HepG2 (cell line): ENCODE results near the gene ZIM2. TPM values are rescaled to one million over a fixed set of nuclear protein-coding genes. Genes with fewer than 3 reads are reported as not detected.

Experiments used
- ATAC-seq: fragments of 200-7000 bp; cut with Tn5 transposase; 3 replicates; pipeline ENCODE4 v1.9.1; 2020; ENCODE audit warnings: mild to moderate bottlenecking, moderate library complexity
- BruUV-seq: library from RNA; stranded (reverse); fragments of 400-500 nt; replicated peaks from 2 replicates; lab custom pipeline; 2021; lab: Mats Ljungman, UMichigan
- CTCF ChIA-PET: fragments of 300-600 bp; formaldehyde crosslinking; extraction: SDS; loops from one replicate; lab custom pipeline; 2021; ENCODE audit warnings: low total read pairs, inconsistent platforms, low intra/inter-chr PET ratio; lab: Yijun Ruan, JAX
- POLR2A ChIA-PET: fragments of 350-600 bp; sonication (Branson Sonifier 250); formaldehyde crosslinking; loops from one replicate; lab custom pipeline; 2020; ENCODE audit warnings: antibody characterized with exemption, inconsistent platforms; lab: Yijun Ruan, JAX
- DNase-seq: peaks from one replicate; pipeline ENCODE4 v3.0.0-alpha.2; 2015; ENCODE audit warnings: low spot score
- FAIRE-seq: peaks from 3 replicates; lab custom pipeline; 2011; peaks lifted over from hg19 to GRCh38; lab: Jason Lieb, UNC
- H2AFZ ChIP-seq: one replicate; pipeline ENCODE4 v1.6.1; 2011; ENCODE audit warnings: low read length, inconsistent platforms
- H3K27ac ChIP-seq: fragments of 300-600 bp; 3 replicates; pipeline ENCODE4 v1.8.0; 2011; ENCODE audit warnings: mixed run types, mild to moderate bottlenecking, mixed read lengths, low read length, inconsistent platforms; ENCODE audit not compliant: insufficient read depth; ENCODE audit errors: extremely low read length
- H3K27me3 ChIP-seq, 2 experiments: fragments of 200-600 bp in 1 of 2; 2 replicates in 1 of 2; 3 replicates in 1 of 2; pipeline versions ENCODE4 v1.6.0 to v1.8.0; 2011; ENCODE audit warnings: low read length in 2 of 2, mild to moderate bottlenecking in 2 of 2, moderate library complexity in 2 of 2, inconsistent platforms in 1 of 2; ENCODE audit not compliant: insufficient read depth in 2 of 2, control insufficient read depth in 1 of 2
- H3K36me3 ChIP-seq, 2 experiments: fragments of 200-600 bp in 1 of 2; replicated peaks in 1 of 2; 2 replicates in 1 of 2; 3 replicates in 1 of 2; pipeline versions ENCODE4 v1.5.1 to v1.8.0; 2011; ENCODE audit warnings: low read length in 2 of 2, inconsistent platforms in 1 of 2; ENCODE audit not compliant: insufficient read depth in 2 of 2, control insufficient read depth in 1 of 2
- H3K4me1 ChIP-seq: 2 replicates; pipeline ENCODE4 v1.5.1; 2012; ENCODE audit warnings: low read length, inconsistent platforms; ENCODE audit not compliant: insufficient read depth
- H3K4me2 ChIP-seq: 2 replicates; pipeline ENCODE4 v1.6.0; 2011; ENCODE audit warnings: low read depth, low read length, inconsistent platforms
- H3K4me3 ChIP-seq, 3 experiments: fragments of 200-600 bp in 1 of 3; sonication (generic), shearing (Covaris generic) in 1 of 3; replicated peaks in 1 of 3; 2 replicates each; pipeline ENCODE4 v1.5.1; 2011 to 2016; ENCODE audit warnings: low read length in 3 of 3, inconsistent platforms in 2 of 3, low read depth in 2 of 3, mild to moderate bottlenecking in 2 of 3, control low read depth in 1 of 3, mixed read lengths in 1 of 3; ENCODE audit not compliant: insufficient read depth in 1 of 3
- H3K79me2 ChIP-seq: one replicate; pipeline ENCODE4 v1.6.1; 2011; ENCODE audit warnings: low read length, inconsistent platforms; ENCODE audit not compliant: insufficient read depth
- H3K9ac ChIP-seq: 2 replicates; pipeline ENCODE4 v1.6.0; 2011; ENCODE audit warnings: mild to moderate bottlenecking, low read depth, low read length, inconsistent platforms; ENCODE audit not compliant: insufficient read depth
- H3K9me3 ChIP-seq: 2 replicates; pipeline ENCODE4 v1.5.1; 2012; ENCODE audit warnings: mild to moderate bottlenecking, low read length
- H4K20me1 ChIP-seq: 2 replicates; pipeline ENCODE4 v1.6.0; 2011; ENCODE audit warnings: inconsistent platforms, mild to moderate bottlenecking, low read length, moderate library complexity; ENCODE audit not compliant: insufficient read depth
- CENPT ChIP-seq: sonication (generic); formaldehyde crosslinking; IDR thresholded peaks from 2 replicates; pipeline ENCODE4 v1.8.0; 2022; ENCODE audit warnings: low read depth, mild to moderate bottlenecking, moderate library complexity, missing genetic modification reagents
- FOXJ3 ChIP-seq: sonication (generic); formaldehyde crosslinking; IDR thresholded peaks from 2 replicates; pipeline ENCODE4 v1.4.0; 2020; ENCODE audit warnings: missing genetic modification reagents, mild to moderate bottlenecking, borderline replicate concordance
- KLF11 ChIP-seq: IDR thresholded peaks from 2 replicates; pipeline ENCODE4 v1.6.1; 2016; ENCODE audit warnings: missing compliant biosample characterization
- MAFF ChIP-seq: IDR thresholded peaks from 2 replicates; pipeline ENCODE4 v1.6.1; 2011; ENCODE audit warnings: low read depth, low read length, improper control_type of control experiment
- NAIF1 ChIP-seq: sonication (generic); formaldehyde crosslinking; IDR thresholded peaks from 2 replicates; pipeline ENCODE4 v1.5.0; 2020; ENCODE audit warnings: mild to moderate bottlenecking, missing genetic modification reagents, borderline replicate concordance
- POLR2AphosphoS5 ChIP-seq: IDR thresholded peaks from 2 replicates; pipeline ENCODE4 v1.6.1; 2012; ENCODE audit warnings: low read depth, low read length
- RXRA ChIP-seq: sonication (generic); formaldehyde crosslinking; IDR thresholded peaks from 2 replicates; pipeline ENCODE4 v1.5.1; 2020; ENCODE audit warnings: missing genetic modification reagents
- SOX5 ChIP-seq: IDR thresholded peaks from 2 replicates; pipeline ENCODE4 v1.6.1; 2016; ENCODE audit warnings: borderline replicate concordance
- TCF12 ChIP-seq, 2 experiments: fragments of 450-650 bp in 1 of 2; sonication (generic) in 1 of 2; formaldehyde crosslinking in 1 of 2; IDR thresholded peaks; 2 replicates each; pipeline versions ENCODE4 v1.6.1 to v1.8.0; 2017 to 2022; ENCODE audit warnings: antibody characterized with exemption in 1 of 2, mild to moderate bottlenecking in 1 of 2, missing genetic modification reagents in 1 of 2, moderate library complexity in 1 of 2
- TIGD3 ChIP-seq: sonication (generic); formaldehyde crosslinking; IDR thresholded peaks from 2 replicates; pipeline ENCODE4 v1.5.1; 2020; ENCODE audit warnings: mild to moderate bottlenecking, missing genetic modification reagents, borderline replicate concordance
- ZMAT5 ChIP-seq: sonication (generic); formaldehyde crosslinking; IDR thresholded peaks from 2 replicates; pipeline ENCODE4 v1.5.0; 2020; ENCODE audit warnings: mild to moderate bottlenecking, low read depth, missing genetic modification reagents, borderline replicate concordance
- ZNF160 ChIP-seq: sonication (generic); formaldehyde crosslinking; IDR thresholded peaks from 2 replicates; pipeline ENCODE4 v1.8.0; 2022; ENCODE audit warnings: mild to moderate bottlenecking, inconsistent platforms, missing genetic modification reagents
- ZNF549 ChIP-seq: sonication (generic); formaldehyde crosslinking; IDR thresholded peaks from 2 replicates; pipeline ENCODE4 v1.5.0; 2020; ENCODE audit warnings: missing genetic modification reagents
- ZNF781 ChIP-seq: sonication (generic); formaldehyde crosslinking; IDR thresholded peaks from 2 replicates; pipeline ENCODE4 v1.5.1; 2020; ENCODE audit warnings: borderline replicate concordance, mild to moderate bottlenecking, missing genetic modification reagents; ENCODE audit errors: not compliant biosample characterization
- ZSCAN29 ChIP-seq: sonication (generic); formaldehyde crosslinking; conservative IDR thresholded peaks from 2 replicates; pipeline ENCODE4 v1.4.0; 2020; ENCODE audit warnings: mild to moderate bottlenecking, missing genetic modification reagents
- WGBS: methylation state at CpG from one replicate; pipeline ENCODE4 v1.1.6; 2017; ENCODE audit warnings: low lambda C conversion rate; 5-methylcytosine and 5-hydroxymethylcytosine counted together
- in situ Hi-C: cut with HindIII; loops from 2 replicates; pipeline ENCODE4 v1.10.0; 2017; ENCODE audit warnings: low pct_unique_long_range_greater_than_20kb; ENCODE audit not compliant: extremely low pct_ligation_motif_present
- intact Hi-C: fragments of 100-400 bp; cut with micrococcal nuclease; formaldehyde crosslinking; loops from one replicate; pipeline ENCODE4 v1.10.0; 2022; ENCODE audit not compliant: unreplicated experiment
- polyA plus RNA-seq, 8 experiments: library from polyadenylated mRNA; depleted of rRNA in 3 of 8; stranded (reverse) in 7 of 8; unstranded in 1 of 8; fragments of >200 nt; fragmentation: Illumina TruSeq in 4 of 8; extraction: Trizol in 4 of 8; gene quantifications; 2 replicates each; pipeline versions ENCODE4 v1.2.1 to v1.2.3, GENCODE V29; 2011 to 2016; ENCODE audit warnings: low read depth in 4 of 8, missing spikeins in 1 of 8, mixed read lengths in 1 of 8; ENCODE audit not compliant: insufficient read depth in 1 of 8
- total RNA-seq, 5 experiments: library from RNA; depleted of rRNA; stranded (reverse); fragments of >200 nt; fragmentation: Illumina TruSeq; extraction: Trizol; gene quantifications; 2 replicates each; pipeline ENCODE4 v1.2.3, GENCODE V29; 2016; ENCODE audit warnings: low read depth in 1 of 5
- TF ChIP-seq, protein P1 (sequence below): sonication (generic); formaldehyde crosslinking; IDR thresholded peaks from 2 replicates; pipeline ENCODE4 v1.4.0; 2020; ENCODE audit warnings: low read depth, missing genetic modification reagents
- TF ChIP-seq, protein P2 (sequence below): sonication (generic); formaldehyde crosslinking; IDR thresholded peaks from 2 replicates; pipeline ENCODE4 v1.9.0; 2021; ENCODE audit warnings: missing genetic modification reagents, borderline replicate concordance

Gene ZIM2
- total and polyA plus RNA-seq, 2 of the 13 experiments (the other 11 are each of a cell fraction or from before 2014, with no cell fraction given), result 7.2 to 10.3 TPM

GRCh38 chr19:56811480-56811879 lies 29.0 kb downstream of the ZIM2 start:
- H3K9ac ChIP-seq, result no peak overlapping the region
- H3K9me3 ChIP-seq, result peaks cover 29% of the 10 kb centered on the region
- CTCF ChIA-PET, result no interaction called here
- H3K4me3 ChIP-seq, result no peak overlapping the region
- H3K79me2 ChIP-seq, result no peaks in the 10 kb centered on the region
- peaks cover 11 to 48% of the 10 kb centered on the region in 2 experiments for H3K36me3 ChIP-seq
- H3K4me2 ChIP-seq, result no peak overlapping the region
- ATAC-seq, result no peak
- WGBS, result 36% methylated on average over 6 of the region's 6 CpGs
- BruUV-seq, result no TSS peak
- intact Hi-C loops (no loop called here), in situ Hi-C loops (no loop called here)
- POLR2A ChIA-PET, result no interaction called here
- H3K4me1 ChIP-seq, result no peaks in the 10 kb centered on the region
- no peak overlapping the region for H2AFZ ChIP-seq
- DNase-seq, result no peak
- no peaks in the 10 kb centered on the region for H3K27me3 ChIP-seq
- H3K27ac ChIP-seq, result peak overlapping the region; percentile 22
- H4K20me1 ChIP-seq, result peaks cover 21% of the 10 kb centered on the region
- FAIRE-seq, result no peak
- TF ChIP-seq ZNF549 (CRISPR knock-in tag) (no peak), TCF12 (IDR thresholded peaks at IDR 0.05) (no peak), TCF12 (CRISPR knock-in tag; IDR thresholded peaks at IDR 0.05) (no peak), TIGD3 (CRISPR knock-in tag) (no peak), ZNF160 (CRISPR knock-in tag) (no peak), SOX5 (CRISPR knock-in tag) (no peak), KLF11 (no peak), POLR2AphosphoS5 (peak; percentile 47; the same call in 1 of the 2 replicates), CENPT (no peak), ZMAT5 (CRISPR knock-in tag) (no peak), FOXJ3 (CRISPR knock-in tag) (no peak), MAFF (no peak), NAIF1 (CRISPR knock-in tag) (no peak), RXRA (CRISPR knock-in tag) (no peak), ZNF781 (CRISPR knock-in tag) (no peak), ZSCAN29 (CRISPR knock-in tag) (no peak)
- TF ChIP-seq, protein P1, sequence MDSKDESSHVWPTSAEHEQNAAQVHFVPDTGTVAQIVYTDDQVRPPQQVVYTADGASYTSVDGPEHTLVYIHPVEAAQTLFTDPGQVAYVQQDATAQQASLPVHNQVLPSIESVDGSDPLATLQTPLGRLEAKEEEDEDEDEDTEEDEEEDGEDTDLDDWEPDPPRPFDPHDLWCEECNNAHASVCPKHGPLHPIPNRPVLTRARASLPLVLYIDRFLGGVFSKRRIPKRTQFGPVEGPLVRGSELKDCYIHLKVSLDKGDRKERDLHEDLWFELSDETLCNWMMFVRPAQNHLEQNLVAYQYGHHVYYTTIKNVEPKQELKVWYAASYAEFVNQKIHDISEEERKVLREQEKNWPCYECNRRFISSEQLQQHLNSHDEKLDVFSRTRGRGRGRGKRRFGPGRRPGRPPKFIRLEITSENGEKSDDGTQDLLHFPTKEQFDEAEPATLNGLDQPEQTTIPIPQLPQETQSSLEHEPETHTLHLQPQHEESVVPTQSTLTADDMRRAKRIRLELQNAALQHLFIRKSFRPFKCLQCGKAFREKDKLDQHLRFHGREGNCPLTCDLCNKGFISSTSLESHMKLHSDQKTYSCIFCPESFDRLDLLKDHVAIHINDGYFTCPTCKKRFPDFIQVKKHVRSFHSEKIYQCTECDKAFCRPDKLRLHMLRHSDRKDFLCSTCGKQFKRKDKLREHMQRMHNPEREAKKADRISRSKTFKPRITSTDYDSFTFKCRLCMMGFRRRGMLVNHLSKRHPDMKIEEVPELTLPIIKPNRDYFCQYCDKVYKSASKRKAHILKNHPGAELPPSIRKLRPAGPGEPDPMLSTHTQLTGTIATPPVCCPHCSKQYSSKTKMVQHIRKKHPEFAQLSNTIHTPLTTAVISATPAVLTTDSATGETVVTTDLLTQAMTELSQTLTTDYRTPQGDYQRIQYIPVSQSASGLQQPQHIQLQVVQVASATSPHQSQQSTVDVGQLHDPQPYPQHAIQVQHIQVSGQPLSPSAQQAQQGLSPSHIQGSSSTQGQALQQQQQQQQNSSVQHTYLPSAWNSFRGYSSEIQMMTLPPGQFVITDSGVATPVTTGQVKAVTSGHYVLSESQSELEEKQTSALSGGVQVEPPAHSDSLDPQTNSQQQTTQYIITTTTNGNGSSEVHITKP, result no peak
- TF ChIP-seq, protein P2, sequence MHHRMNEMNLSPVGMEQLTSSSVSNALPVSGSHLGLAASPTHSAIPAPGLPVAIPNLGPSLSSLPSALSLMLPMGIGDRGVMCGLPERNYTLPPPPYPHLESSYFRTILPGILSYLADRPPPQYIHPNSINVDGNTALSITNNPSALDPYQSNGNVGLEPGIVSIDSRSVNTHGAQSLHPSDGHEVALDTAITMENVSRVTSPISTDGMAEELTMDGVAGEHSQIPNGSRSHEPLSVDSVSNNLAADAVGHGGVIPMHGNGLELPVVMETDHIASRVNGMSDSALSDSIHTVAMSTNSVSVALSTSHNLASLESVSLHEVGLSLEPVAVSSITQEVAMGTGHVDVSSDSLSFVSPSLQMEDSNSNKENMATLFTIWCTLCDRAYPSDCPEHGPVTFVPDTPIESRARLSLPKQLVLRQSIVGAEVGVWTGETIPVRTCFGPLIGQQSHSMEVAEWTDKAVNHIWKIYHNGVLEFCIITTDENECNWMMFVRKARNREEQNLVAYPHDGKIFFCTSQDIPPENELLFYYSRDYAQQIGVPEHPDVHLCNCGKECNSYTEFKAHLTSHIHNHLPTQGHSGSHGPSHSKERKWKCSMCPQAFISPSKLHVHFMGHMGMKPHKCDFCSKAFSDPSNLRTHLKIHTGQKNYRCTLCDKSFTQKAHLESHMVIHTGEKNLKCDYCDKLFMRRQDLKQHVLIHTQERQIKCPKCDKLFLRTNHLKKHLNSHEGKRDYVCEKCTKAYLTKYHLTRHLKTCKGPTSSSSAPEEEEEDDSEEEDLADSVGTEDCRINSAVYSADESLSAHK (CRISPR knock-in tag), result no peak
